22Rv1 (cell line): Measurements from ENCODE around the gene HIF1AN.

Source experiments
- ZFX ChIP-seq: fragments of 450-650 bp; IDR thresholded peaks from 2 replicates; pipeline ENCODE4 v1.6.1; 2017; ENCODE audit warnings: antibody characterized with exemption, borderline replicate concordance
- TF ChIP-seq, protein P1 (sequence below): fragments of 450-650 bp; IDR thresholded peaks from 2 replicates; pipeline ENCODE4 v1.5.1; 2017; ENCODE audit warnings: mild to moderate bottlenecking

DNA sequence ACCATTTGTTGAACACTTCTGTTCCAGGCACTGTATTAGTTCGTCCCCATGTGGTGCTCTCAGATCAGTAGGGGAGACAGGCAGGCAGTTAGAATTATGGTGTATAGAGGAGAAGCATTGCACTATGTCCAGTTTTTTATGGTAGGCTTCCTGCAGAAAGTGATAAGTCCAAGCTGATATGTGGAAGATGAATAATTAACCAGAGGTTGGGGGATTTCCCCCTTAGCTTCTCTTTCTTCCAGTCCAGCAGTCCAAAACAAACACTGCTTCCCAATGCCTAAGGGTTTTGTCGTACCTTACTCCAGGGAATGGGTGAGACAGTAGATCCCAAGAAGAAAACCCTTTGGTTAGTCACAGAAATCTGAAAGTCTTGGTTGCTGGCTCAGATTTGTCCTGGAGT is 19.2 kb downstream of the HIF1AN start:
- TF ChIP-seq, protein P1, sequence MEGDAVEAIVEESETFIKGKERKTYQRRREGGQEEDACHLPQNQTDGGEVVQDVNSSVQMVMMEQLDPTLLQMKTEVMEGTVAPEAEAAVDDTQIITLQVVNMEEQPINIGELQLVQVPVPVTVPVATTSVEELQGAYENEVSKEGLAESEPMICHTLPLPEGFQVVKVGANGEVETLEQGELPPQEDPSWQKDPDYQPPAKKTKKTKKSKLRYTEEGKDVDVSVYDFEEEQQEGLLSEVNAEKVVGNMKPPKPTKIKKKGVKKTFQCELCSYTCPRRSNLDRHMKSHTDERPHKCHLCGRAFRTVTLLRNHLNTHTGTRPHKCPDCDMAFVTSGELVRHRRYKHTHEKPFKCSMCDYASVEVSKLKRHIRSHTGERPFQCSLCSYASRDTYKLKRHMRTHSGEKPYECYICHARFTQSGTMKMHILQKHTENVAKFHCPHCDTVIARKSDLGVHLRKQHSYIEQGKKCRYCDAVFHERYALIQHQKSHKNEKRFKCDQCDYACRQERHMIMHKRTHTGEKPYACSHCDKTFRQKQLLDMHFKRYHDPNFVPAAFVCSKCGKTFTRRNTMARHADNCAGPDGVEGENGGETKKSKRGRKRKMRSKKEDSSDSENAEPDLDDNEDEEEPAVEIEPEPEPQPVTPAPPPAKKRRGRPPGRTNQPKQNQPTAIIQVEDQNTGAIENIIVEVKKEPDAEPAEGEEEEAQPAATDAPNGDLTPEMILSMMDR, result no peak
- TF ChIP-seq ZFX, result no peak
